HG03064 (cell line): ENCODE results near the gene RANBP9.

Experiments used
- ATAC-seq: cut with Tn5 transposase; IDR thresholded peaks from one replicate; pipeline ENCODE4 v1.9.1; 2021; ENCODE audit warnings: low read depth; ENCODE audit not compliant: unreplicated experiment

The RANBP9 gene

DNA sequence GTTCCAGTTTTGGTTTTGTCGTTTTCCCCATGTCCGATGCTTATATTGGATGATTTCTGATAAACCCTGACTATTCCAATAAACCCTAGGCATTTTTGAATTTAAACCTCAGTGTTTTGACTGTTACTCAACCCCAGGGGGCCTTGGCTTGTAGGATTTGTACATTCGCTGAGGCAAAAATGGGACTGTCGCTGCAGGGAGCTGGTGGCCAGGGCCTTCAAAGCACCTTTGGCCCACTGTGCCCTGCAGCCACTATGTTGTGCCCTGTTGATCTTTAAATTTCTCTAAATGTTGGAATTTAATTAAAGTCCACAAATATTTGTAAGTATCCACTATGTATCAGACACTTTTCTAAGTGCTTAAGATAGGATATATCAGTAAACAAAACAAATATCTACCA lies 106.0 kb downstream of the RANBP9 start:
- ATAC-seq: no peak

DNA sequence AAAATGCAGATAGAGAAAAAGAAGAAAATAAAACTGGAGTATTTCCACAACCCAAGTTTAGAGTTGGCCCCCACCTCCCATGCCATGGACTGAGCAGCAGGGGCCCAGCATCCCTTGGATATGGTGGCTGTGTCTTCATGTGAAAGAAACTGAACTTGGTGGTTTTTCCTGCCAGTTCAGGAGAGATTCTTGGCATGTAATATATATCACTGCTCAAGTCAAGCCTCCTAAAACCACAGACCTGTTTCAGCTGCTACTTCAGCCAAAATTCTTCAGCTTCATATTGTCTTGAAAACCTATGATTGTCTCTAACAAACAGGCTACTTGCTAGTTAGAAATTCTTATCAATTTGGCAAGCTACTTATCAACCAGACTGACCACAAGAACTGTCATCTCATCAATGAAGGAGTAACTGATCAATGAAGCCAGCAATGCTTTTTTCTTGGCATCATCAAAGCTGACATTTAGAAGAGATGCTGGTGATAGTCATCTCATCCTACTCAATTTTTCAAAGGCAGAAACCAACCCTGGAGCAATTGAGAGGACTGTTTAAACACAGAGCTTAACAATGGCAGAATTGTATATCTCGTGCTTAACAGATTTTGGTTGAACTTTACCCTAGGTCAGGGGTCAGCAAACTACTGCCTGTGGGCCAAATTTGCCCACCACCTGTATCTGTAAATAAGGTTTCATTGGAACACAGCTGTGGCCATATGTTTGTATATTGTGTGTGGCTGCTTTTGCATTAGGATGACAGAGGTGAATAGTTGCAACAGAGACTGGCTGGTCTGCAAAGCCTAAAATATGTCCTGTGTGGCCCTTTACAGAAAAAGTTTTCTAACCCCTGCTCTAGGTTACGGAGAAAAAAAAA lies 106.9 kb downstream of the RANBP9 start:
- ATAC-seq: no peak

DNA sequence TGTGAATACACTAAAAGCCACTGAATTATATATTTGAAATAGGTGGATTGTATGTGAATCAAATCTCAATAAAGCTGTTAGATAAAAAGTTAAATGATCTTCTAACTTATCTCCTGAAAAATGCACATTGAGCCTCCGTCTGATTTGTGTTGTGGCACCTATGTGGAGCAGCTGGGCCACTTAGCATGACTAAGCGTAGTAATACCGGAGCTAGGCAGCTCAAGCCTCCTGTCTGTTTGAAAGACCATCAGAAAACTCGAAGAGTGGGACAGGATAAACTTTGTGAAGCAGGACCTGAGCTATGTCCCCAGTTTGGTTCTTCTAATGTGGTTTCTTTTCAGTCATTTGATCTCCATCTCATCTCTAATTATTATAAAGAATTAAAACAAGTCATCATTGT lies 107.5 kb downstream of the RANBP9 start:
- no peak for ATAC-seq

DNA sequence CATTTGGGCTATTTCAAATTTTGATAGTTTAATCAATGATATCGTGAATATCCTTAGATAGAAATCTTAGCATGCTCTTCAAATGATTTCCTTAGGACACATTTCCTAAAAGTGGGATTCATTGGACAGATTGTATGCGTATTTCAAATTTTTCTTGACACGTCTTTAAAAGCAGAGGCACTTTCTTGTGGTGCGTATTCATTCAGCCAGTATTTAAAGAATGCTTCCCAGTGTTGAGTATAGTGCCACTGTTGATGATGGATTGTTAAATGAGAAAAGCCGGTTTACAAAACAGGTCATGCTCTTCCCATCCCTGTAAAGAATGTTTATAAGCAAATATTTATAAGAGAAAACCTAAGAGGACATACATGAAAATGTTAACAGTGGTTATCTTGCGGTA lies 111.6 kb downstream of the RANBP9 start:
- ATAC-seq: no peak

DNA sequence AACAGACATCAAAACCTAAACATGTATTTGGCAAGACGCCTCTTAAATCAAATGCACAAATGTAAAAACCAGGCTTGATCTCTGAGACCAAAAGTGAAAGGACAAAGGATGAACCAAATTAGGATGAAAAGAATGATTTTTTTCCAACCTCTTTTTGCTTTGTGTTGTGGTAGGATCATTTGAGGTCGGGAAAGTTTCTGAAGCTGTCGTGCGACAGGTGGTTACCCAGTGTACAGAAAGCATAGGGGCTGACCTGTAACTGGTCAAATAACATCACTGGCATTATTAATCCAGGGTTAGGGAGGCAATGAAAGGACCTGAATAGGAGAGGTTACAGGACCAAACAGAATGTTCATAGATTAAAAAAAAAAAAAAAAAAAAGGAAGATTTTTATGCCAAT lies 114.6 kb downstream of the RANBP9 start:
- ATAC-seq: no peak

DNA sequence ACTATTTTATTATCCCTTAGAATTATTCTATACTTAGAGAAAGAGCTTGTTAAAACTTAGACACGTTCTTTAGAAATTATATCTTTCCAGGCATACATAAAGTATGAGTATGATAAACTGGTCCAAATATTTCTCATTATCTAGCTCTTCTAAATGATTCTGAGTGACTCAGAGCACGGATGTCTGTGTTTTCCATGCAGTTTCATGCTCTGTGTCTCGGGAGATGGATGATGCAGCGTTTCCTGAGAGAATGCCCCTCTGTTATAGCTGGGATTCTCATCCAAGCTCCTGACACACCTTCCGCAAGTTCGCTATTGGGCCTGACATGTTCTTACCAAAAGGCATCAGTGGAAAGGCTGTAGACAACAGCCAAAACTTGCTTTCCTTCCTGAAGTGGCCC lies 117.9 kb downstream of the RANBP9 start:
- ATAC-seq: no peak

DNA sequence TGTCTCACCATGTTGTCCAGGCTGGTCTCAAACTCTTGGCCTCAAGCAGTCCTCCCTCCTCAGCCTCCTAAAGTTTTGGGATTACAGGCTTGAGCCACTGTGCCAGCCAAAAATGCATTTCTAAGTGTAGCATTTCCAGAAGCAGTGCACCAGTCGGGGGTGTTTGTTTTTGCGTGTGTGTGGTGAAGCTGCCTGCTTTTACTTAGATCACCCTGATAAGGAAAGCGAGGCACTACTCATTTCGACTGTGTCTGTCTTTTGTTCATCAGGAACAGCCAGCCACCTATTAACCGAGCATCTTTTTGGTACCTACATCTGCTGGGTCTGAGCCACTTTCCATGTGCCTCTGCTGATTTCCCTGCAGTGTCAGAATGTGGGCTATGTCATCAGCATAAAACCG lies 118.5 kb downstream of the RANBP9 start:
- ATAC-seq: no peak

DNA sequence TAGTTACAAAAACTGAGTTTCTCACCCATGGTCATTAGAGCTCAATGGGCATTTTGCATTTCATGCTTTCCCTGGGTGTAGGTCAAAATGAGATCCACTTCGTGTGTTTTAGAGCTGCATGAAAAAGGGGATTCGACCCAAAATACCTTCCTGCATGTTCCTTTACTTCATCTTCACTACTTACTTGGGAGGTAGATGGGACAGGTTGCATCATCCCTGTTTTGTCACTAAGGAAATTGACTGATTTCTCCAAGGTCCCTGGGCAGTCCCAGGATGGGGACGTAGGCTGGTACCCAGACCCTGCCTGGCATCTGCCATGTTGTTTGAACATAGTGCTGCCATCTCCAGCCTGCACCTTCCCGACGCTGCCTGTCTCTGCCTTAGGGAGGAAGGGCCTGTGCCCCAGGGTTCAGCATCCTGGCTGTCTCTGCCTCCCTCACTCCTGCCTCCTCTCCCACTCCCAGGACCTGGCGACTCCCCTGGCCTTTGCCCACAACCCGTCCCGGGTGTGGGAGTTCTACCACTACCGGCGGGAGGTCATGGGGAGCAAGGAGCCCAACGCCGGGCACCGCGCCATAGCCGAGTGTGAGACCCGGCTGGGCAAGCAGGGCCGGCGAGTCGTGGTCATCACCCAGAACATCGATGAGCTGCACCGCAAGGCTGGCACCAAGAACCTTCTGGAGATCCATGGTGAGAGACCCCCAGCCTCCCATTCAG lies 120.3 kb downstream of the RANBP9 start:
- no peak for ATAC-seq

DNA sequence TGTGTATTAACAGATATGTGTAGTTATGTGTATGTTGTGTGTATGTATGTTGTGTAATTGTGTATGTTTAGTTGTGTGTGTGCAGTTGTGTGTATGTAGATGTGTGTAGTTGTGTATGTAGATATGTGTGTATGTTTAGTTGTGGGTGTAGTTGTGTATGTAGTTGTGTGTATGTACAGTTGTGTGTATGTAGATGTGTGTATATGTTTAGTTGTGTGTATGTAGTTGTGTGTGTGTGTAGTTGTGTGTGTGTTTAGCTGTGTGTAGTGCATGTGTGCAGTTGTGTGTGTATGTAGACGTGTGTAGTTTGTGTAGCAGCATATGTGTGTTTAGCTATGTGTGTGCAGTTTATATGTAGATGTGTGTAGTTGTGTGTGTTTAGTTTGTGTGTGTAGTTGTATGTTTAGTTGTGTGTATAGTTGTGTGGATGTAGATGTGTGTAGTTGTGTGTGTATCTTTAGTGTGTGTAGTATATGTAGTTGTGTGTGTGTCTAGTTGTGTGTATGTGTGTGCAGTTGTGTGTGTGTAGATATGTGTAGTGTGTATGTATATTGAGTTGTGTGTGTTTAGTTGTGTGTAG lies 121.0 kb downstream of the RANBP9 start:
- no peak for ATAC-seq

DNA sequence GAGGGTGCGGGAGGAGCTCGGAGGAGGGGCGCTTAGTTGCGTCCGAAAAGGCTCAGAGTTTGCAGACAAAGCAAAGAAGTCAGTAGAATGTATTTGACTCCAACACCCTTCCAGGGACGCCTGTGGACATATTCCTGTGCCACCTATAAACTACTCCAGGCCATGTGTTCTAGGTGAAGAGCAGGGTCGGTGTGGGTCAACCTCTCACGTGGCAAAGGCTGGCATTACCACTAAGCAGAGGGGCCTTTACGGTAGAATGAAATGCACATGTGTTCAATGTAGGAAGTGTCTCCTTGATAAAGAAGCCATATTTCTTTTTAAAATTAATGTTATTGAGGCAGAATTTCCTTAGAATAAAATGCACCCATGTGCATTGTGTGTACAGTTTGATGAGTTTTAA lies 121.8 kb downstream of the RANBP9 start:
- no peak for ATAC-seq

DNA sequence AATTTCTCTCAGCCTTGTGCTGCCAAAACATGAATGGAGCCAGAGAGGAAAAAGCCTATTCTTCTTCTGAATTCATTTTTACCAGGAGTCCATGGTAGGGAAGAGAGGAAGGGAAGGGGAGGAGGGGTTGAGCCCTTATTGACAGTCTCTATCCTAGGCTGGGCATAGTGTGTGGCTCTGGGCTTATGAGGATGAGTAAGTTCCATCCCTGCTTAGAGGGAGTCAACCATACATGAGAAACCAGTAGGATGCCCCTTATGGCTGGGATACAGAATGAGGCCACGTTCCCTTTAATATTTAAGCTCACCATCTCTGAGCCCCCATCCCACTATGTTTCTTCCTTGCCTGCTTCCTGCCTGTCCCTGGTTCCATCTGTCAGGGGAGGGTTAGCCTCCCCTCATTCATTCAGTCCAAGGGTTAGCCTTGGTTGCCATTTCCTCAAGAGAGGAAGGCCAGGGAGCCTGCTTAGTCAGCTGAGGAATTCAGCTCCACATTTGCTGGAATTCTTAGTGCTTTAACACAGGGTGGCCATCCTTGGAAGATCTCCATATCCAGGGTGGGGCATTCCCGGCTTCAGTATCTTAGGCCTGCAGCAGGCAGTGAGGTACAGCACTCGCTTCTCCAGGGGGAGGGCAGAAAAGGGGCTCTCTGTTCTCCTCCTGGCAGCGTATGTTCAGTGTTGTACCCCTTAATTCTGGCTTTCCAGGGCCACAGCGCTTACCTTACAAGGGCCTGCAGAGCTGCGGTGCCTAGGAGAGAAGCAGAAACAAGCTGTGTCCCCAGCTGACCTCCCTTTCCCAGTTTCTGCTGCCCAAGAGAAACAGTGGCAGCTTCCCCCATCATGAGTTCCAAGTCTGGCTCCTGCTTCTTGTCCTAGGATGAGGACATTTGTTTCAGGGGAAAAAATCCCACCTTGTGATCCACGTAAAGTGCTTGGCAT lies 124.8 kb downstream of the RANBP9 start:
- ATAC-seq: no peak

DNA sequence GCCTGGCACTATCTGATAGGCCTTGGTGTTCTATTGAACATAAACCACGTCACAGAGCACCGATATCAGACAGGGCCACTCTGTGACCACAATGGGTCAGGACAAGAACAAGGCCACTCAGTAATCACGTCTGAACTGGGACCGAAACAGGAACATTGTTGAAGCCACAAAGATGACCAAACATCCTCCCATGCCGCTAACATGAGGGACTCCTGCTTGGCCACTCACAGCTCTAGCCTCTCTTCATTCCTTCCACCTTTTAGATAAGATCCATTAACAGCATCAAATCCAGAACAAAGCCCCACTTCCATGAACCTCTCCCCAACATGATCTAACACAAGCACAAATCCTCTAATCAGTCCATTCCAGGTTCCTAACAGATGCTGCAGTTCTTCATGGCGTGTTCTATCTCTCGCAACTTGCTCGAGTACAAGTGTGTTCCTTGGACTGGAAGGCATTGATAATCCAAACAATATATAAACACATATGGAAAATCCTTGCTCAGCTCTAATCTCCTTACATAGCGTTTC lies 129.9 kb downstream of the RANBP9 start:
- no peak for ATAC-seq

DNA sequence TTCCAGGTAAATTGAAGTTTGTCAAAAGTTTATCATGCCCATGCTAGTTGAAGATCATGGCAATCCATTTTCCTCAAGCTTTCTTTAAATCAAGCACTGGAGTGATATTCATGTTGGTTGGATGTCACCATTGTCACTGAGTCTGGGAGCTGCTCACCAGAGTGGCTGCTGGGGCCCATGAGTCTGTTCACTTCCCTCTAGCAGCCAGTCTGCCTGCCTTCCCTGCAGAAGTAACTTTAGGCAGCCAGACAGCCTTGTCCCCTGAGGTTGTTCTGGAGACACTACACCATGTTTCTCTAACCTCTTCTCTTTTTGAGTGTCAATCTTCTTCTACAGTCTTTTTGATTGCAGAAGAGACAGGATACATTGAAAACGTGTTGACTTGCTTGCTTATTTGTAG lies 131.7 kb downstream of the RANBP9 start:
- no peak for ATAC-seq

DNA sequence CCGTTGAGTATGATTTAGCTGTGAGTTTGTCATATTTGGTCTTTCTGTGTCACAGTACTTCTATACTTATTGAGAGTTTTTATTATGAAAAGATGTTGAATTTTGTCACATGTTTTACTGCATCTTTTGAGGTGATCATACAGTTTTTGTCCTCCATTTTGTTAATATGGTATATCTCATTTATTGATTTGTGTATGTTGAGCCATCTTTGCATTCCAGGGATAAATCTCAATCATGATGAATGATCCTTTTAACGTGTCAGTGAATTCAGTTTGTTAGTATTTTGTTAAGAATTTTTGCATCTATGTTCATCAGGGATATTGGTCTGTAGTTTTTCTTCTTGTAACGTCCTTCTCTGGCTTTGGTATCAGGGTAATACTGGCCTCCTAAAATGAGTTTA lies 133.7 kb downstream of the RANBP9 start:
- ATAC-seq: no peak

DNA sequence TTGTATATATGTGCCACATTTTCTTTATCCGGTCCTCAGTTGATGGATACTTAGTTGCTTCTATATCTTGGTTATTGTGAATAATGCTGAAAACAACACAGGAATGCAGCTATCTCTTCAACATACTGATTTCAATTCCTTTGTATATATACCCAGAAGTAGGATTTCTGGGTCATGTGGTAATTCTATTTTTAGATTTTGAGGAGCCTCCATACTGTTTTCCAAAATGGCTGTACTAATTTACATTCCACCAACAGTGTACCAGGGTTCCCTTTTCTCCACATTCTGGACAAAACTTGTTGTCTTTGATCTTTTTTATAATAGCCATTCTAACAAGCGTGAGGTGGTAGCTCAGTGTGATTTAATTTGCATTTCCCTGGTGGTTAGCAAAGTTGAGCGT lies 135.6 kb downstream of the RANBP9 start:
- ATAC-seq: no peak

DNA sequence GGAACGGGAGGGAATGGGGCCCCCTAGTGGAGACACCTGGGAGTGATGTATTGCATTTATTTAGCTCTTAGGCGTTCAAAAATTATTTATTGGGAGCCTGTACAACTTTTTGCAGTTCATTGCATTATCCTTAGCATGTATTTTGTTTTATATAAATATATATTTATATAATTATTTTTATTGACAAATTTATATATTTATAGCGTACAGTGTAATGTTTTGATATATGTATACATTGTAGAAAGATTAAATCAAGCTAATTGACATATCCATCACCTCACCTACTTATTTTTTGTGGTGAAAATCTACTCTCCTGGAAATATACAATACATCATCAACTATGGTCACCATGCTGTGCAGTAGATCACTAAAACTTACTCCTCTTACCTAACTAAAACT lies 136.3 kb downstream of the RANBP9 start:
- no peak for ATAC-seq

DNA sequence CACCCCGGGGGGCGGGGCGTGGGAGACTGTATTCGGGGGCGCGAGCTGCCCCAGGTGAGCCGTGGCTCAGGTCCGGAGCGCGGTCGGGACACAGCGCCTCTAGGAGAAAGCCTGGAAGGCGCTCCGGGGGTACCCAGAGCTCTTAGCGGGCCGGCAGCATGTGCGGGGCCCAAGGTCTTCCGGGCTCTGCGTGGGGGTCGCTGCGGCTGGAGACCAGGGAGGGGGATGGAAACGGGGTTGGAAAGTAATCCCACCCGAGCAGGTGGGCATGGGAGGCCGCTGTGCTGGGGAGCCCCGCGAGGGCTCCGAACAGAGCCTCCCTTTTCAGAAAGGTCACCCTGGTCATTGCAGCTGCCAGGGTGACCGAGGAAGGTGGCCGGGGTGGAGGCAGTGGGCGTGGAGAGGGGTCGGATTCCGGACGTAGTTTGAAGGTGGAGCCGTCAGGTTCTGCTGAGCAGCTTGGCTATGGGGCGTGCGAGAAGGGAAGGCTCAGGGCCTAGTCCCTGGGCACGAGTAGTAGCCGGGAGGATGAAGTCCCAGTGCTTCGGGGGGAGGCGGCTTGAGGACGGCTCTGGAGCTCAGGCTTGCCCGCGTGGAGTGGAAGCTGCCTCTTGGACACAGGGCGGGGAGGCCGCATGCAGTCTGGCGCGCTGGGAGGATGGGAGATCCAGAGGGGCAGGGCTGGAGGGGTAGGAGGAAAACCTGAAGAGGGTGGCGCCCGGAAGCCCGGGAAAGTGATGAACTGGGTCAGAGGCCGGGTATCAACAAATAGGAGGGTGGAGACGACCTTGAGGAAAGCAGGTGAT lies 136.9 kb downstream of the RANBP9 start, which contains the start of gene SIRT5:
Gene SIRT5 (plus strand): TSS at position 31 of the 806 bp plus-strand sequence. CDS start 9,510 bp downstream, outside the sequence.
- ATAC-seq: peak; percentile 55

DNA sequence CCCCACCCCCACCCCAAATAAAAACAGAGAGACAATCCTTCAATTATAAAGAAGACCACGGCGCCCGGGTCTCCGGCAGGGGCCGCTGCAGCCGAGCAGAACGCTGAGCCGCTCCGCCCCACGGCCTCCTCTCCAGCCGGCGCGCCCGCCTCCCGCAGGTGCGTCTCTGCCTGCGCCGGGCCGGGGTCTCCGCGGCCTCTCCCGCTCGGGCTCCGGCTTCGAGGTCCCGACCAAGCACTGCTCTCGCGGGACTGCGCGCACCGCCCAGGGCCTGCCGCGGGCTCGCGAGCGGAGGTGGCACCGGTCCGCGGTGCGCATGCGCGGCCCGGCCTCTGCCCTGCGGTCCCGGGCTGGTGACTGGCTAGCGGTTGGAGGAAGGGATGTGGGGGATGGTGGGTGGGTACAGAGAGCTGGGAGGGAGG lies 137.5 kb downstream of the RANBP9 start:
- peak; percentile 80 for ATAC-seq

DNA sequence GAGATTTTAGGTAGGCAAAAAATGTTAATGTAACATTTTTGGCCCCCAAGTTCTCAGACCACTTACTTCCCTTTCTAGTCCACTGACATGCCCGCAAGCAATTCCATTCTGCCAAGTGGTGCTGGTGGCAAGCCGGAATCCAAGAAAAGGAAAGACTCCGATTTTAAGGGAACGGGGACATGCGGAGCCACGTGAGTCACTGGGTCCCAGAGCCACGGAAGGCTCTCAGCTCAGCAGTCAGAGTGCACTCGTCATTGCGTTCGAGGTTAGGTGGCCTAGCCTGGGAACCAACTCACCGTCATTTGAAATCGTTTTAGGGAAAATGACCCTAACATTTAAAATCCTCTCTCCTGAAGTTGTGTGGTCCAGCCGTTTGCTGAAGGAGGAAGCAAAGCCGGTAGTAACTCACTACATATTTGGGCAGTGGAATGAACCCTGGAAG lies 137.9 kb downstream of the RANBP9 start:
- no peak for ATAC-seq
